ENCODE data around the gene GABBR2.

The GABBR2 gene

DNA sequence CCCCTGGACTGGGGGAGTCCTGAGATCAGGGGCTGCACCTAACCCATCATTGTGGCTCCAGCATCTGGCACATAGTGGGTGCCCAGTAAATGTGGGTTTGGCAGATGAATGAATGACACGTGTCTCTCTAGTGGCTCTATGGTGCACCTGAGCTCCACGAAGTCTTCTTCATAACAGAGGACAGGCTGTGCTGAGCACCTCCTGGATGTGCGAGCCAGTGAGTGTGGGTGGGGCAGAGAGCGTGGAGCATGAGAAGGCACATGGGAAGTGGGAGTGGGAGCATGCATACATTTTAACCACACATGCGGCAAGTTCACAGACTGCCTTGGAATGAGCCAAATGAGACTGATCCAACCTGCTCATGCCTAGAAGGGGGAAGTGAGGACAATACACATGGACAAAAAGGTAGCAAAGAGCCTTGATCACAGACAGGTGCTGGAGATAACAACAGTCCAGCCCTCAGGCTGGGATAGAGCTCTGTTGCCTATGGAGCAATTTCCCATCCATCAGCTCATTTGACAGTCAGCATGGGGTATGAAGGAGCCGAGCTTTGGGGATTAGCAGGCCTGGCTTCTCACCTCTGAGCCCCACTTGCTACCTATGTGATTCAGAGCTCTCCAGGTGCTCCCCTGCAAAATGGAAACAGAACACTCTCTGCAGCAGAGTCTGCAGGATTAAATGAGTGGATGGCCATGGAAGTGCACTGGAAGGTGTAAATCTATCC, 377.0 kb downstream of the GABBR2 start:
- DNase-seq = no peak

DNA sequence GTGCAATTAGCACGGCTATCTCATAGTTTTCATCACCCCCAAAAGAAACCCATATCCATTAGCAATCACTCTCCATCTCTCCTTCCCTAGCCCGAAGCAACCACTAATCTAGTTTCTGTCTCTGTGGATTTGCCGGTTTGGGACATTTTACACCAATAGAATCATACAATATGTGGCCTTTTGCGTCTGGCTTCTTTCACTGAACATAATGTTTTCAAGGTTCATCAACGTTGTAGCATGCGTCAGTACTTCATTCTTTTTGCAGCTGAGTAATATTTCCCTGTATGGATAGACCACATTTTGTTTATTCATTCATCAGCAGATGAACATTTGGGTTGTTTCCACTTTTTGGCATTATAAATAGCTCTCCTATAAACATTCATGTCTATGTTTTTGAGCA, 377.9 kb downstream of the GABBR2 start:
- no peak for DNase-seq

DNA sequence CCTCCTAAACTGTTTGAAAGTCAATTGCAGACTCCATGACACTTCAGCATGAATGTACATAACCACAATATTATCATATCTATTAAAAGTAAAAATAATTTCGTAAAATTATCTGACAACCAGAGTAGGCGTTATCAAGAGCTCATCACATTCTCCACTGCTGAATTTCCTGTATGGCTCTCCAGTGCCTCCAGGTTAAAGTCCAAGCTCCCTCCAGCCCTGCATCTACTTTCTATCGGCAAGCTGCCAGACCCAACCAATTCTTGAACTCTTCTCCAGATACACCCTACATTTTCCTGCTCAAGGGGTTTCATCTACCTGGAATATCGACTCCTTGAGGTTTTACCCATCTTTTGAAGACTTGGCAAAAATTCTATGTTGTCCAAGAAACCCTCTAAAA, 378.8 kb downstream of the GABBR2 start:
- no peak for DNase-seq

DNA sequence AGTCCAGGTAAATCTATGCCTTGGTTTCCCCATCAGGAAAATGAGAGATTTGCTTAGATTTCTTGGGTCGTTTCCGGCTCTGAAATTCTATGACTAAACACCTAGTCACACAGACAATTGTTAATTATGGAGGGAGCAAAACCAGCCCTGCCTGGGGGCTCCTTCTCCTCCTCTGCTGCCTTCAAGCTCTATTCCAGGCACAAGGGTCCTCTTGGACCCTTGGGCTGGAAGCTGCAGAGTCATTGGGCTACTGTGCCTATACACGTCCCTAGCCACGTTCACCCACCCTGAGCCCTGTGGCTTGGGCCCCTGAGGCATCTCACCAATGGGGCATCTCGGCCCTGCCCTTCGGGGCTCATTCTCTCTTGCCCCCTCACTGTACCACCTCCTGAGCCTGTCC, 379.5 kb downstream of the GABBR2 start:
- DNase-seq = no peak

DNA sequence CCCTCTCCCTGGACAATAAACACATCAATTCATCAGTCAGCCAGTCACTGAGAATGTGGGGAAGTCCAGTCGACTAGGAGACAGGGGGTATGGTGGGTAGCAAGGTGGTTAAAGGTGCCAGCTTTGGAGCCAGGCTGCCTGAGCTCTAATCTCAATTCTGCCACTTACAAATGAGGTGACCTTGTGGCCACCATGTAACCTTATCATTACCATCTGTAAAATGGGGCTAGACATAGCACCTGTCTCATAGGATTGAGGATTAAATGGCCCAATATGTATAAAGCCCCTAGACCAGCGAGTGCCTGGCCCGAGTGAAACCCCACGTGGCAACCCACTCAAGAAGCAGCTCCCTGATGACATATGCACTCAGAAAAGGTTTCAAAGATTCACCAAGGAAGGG, 380.0 kb downstream of the GABBR2 start:
- no peak for DNase-seq

DNA sequence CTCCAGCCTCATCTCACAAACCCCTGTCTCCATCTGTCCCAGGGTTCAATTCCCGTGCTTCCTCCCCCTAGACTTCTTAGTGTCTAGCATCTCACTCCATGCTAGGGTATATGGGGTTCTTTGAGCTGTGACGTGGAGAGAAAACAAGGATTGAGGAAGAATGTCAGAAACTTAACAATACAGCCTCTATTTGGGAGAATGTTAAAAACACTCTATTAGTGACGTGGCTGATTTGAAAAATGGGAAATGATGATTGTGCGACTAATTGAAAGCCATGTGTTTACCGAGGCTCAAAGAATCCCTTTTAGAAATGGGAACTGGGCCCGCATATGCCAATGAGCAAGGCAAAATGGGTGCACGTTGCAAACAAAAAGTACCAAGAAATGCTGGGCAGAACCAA, 380.6 kb downstream of the GABBR2 start:
- no peak for DNase-seq

DNA sequence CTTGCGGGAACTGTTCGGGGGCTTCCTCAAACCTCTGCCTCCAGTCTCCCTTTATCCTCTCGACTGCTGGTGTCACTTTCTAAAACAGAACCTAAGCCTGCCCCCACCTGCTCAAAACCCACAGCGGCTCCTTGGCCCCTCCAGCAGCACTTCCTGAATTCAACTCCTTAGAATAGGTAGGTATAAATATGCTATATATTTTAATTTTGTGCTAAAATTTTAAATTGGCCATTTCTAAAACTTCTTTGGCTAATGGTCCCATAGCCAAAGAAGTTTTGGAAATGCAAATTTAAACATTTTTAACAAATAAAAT, 381.5 kb downstream of the GABBR2 start:
- DNase-seq = no peak

DNA sequence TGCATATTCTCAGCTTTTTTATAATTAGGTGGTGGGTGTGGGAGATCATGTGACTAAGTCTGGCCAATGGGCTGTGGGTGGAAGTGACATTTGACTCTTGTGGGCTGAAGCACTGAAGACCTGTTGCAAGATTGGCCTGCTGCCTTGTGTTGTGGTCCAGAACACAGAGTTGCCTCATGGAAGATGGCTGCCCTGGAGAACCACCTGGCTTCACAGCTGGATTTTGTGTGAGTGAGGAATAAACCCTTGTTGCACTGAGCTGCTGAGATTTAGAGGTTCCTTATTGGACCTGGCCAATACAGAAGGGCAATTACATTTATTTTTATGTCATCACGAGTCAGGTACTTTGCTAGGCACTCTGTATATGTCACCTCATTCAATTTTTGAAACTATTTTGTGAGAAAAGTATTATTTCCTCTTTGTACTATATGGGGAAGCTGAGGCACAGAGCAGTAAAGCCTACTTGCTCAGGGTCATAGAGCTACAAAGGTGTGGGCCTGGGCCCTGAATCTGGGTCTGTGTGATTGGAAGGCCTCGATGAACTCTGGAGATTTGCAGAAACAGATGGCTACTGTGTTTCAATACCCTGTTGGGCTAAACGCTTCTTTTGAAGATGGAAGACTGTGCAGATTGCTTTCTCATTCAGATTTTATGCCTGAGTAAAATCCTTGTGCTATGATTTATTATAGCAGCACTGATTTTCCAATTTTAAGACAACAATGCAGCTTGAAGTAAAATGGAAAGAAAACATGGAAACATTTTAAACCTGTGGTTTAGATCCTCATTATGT, 382.1 kb downstream of the GABBR2 start:
- DNase-seq = no peak

DNA sequence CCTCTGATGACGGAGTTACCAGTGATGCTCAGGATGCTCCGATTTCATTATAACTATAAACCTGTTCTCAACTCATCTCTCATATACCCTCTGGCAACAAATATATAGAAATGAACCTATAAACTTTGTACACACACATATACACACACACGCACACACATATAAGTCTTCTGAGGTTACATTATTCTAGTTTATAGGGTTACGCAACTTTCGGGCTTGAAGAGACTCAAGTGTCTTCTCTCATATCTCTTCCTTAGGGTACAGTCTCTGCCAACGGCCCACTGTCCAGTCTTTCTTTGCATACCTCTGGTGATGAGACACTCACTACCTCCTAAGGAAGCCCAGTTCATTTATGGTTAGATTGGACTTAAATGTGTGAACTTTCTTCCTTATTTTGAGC, 383.9 kb downstream of the GABBR2 start:
- no peak for DNase-seq

DNA sequence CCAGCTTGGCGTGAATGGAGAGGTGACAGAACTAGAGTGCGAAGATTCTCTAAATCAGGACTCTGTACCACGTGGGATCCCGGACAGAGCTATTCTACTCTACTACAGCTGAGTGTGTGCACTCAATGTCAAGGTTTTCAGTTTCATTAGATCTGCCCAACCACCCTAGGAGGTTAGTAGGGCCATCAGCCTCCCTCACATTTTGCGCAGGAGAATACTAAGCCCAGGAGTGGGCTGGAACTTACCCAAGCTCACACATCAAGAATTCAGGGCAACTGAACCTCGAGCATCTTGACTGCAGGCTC, 385.0 kb downstream of the GABBR2 start:
- DNase-seq = no peak

DNA sequence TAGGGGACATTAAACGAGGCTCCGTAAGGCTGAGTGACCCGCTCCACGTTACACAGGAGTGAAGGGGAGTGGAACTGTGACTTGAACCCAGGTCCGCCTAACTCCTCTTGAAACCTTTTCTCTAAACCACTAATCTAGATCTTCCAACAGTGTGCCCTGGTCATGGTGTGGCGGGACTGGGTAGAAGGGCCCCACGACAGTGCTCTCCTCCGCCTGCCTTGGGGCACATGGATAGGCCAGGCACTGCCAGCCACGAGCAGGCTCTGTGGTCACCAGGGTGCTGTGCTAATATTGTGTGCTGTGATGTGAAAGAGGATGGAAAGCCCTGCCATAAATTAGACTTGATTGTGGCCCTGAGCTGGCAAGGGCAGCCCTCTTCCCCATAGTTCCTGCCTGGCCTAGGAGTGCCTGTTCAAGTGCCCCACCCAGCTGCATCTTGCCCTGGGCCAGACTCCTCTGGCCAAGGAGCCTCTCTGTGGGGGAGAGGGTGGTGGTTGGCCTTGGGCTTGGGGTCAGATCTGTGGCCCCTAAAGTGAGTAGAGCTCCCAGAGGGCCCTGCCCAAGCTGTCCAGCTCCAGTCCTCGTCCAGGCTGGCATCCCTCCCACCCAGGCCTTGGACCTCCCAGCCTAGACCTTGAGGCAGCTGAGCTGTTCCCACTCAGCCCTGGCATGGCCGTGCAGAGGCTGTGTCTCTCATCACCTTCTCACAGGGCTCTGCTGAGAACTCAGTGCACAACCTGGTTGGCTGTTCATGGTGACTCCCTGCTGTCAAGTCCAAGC, 385.5 kb downstream of the GABBR2 start:
- no peak for DNase-seq

DNA sequence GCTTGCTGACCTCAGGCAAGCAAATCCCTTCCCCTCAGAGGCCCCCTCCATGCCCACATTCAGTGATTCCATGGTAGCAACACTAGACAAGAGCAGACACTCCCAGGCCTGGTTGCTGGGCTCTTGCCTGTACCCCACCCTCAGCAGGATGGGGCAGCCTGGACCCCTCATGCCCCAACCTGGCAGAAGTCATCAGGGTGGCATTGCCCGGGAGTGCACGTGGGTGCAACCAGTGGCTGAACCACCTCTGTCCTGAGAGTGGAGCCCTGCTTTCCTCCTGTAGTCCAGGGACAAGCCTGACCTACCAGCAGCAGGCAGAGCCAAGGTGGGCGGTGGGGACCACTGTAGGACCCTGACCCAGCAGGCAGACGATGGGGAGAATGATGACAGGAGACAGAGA, 387.5 kb downstream of the GABBR2 start:
- no peak for DNase-seq

DNA sequence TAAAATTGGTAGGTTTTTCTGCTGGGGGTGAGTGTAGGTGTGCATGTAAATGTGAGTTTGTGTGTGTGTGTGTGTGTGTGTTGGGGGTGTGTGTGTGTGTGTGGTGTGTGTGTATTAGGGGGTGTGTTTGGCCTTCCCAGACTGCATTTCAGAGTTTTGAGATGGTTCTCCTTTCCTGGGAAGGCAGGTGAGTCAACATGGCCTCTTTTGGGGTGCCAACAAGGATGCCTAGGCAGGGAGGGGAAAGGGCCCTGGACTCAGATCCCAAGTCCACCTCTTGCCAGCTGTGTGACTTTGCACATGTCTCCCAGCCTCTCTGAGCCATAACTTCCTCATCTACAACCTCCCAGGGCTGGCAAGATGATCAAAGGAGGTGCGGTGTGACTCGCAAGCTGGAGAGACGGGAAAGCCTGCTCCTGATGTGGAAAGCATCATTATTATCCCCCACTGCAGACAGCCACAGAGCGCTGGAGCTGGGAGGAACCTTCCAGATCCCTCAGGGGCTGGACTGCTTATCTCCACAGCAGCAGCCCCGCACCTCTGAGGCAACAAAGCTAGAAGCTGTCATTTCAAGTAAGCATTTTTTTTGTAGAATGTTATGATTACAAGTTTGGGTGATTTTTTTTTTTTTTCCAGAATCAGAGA, 389.8 kb downstream of the GABBR2 start:
- DNase-seq = no peak

DNA sequence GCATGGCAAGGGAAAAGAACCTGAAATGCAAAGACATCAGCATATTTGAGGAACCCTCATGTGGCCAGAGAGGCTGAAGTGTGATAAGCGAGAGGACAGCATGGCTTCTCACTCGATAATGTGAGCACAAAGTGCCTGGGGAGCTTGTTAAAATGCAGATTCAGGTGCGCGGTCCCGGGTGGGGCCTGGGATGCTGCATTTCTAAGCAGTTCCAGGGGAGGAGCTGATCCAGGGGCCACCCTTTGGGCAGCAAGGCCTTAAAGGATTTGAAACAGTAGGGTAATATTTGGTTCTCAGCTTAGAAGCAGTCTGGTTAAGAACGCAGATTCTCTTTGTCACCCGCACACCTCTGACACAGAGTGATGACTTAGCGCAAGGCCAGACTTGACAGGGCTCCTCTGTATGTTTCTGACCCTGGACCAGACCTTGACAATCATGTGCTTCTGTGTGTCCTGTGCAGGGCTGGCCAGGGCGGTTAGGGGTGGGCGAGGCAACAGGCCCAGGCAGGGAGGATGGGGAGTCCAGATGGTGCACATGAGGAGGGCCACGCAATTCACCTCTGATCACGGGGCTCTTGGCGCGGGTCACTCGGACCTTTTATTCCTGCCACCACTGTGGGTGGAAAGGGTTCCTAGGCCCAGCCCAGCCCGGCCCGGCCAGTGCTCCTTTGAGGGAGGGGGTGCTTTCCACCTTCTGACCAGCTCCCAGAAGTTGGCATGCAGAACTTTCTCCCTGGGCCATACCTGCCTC, 390.5 kb downstream of the GABBR2 start:
- no peak for DNase-seq

DNA sequence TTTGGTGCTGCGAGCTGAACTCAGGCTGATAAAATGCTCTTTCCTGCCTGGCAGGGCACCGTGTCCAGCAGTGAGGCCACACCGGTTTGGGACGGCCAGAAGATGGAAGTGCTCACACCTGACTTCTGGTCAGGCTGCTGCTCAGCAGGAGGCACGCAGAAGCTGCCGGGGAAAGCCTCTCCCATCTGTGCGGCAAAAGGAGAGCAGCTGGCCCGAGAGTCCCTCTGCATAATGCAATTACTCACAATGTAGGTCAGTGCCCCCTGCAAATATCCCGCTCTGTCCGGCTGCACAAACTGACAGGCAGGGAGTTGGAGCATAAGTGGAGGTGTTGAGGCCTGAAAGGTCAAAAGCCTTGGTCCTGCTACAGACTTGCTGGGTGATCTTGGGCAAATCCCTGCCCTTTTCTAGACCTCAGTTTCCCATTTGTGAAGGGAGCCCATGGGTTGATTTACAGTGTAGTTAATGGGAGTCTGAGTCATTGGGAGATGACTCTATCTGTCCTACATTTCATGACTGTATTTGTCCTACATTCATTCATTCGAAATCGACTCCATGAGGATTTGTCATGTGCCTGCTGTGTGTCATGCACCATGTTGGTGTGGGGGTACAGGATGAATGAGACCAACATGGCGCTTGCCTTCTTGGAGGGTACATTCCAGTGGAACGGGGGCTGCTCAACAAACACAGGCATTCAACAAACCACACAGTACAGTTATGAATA, 391.4 kb downstream of the GABBR2 start:
- DNase-seq = no peak

DNA sequence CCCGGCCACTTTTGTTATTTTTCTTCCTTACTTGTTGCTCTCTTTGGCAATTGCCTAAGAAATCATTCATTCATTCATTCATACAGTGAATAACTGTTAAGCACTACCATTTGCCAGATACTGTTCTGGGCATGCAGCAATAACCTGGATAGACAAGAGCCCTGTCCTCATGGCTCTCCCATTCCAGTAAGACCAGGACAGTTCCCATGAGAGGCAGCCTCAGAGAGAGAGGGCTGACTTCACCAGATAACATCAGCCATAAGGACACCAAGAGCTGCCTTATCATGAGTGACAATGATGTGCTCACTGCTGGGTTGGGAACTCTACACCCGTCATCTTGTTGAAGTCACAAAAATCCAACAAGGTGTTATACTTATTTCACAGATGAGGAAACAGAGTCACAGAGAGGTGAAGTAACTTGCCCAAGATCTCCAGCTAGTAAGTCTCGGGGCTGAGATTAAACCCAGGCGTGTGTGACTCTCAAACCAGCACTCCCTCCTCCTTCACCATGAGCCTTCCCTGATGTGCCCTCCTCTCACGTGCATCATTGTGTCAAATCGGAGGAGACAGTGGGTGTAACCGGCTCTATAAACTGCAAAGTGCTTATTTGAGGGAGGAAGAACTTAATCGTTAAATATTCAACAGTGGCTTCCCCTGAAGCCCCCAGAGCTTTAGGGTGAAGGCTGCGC, 392.1 kb downstream of the GABBR2 start:
- no peak for DNase-seq

DNA sequence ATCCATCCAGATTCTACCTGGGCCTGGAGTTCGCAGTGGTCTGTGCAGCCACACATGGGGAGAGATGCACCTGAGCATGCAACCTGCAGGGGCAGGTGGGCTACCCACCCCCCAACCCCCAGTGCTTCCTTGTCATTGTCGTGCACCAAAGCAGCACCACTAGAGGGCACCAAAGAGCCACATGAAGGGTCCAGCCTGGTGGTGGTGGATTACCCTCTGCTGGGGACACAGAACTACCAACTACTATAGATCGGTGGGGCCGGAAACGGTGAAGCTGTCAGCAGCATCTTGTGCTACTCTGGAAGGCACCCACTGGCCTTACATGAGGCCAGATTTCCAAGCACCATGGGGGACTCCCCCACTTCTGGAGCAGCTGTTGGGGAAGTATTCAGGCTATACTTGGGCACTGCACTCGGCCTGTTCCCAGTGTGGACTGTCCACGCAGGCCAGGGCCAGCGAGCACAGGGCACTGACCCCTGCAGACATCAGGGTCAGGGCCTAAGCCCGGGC, 393.1 kb downstream of the GABBR2 start:
- peak; percentile 82 to 86 for DNase-seq

DNA sequence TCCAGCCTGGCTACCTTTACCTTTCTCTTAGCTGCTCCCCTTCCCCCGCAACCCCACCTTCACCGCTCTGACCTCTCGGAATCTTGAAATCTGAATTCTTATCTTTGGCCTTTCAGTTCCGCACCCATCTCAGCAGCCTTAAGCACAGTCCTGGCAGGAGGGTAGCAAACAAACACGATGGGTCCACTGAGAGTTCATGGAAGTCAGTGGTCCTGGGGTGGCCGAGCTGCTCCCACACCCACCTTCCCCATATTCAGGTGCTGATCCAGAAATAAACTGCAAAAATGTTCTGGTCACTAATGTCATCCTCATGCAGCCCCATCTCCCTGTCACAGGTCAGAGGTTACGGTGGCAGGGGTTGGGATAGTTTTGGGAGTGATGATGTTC, 393.7 kb downstream of the GABBR2 start:
- DNase-seq = no peak

DNA sequence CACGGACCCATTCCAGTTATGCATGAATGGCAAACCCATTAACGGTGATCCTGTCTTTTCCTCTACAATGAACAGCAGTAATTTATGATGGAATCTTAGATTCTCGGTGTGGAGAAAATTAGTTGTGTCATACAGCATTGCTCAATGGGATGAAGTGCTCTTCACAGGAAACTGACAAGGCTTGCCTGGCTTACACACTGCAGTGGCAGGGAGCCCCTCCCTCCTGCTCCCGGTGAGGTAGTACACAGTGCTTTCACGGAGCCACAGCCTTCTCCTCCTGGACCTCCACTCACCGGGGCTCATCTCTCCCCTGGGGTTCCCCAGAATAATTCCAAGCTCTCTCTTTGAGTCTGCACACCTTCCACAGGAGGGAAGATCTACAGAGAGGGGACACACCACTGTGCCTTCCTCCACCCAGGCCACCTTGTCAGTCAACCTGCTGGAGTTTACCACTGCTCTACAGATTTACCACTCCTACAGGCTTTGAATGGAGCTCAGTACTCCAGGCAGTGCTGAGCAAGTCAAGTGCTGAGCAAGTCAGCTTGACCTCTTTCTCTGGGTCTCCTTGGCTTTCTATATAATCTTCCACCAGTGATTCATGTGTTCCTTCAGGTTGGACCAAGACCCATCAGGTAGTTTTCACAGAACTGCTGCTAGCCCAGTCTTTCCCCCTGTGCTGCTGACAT, 394.2 kb downstream of the GABBR2 start:
- no peak for DNase-seq

DNA sequence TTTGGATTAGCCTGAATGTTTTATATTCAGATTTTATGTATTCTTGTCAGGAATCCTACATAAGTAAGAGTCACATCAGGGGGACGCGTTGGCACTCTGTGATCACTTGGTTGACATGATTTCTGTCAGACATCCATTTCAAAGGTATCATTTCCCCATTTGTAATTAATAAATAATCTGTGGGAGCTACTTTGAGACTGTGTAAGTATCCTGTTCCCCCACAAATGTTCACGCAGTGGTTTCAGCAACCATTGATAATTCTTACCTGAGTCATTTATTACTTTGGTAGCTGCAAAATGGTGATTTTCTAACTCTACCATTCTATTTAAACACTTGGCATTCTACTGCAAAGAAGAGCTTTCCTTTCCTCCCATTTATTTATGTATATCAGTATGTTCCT, 396.4 kb downstream of the GABBR2 start:
- DNase-seq = no peak

DNA sequence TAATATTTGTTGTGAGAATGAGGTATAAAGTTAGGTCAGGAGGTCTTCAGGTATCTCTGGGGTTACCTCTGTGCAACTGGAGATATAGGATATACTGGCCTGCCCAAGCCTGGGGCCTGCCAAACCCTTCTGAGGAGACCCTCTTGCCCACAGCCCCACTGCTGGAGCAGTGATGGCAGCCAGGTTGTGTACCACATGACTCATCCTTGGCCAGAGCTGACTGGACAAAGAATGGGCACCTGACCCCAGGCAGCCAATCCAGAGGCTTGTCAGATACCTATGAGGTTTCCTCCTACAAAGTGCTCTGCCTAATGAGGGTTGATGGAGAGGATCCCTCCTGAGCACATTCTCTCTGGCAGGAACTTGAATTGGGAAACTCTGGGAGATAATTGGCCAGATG, 397.2 kb downstream of the GABBR2 start:
- DNase-seq = no peak

Data from activated CD4-positive, alpha-beta T cell treated with anti-CD3 and anti-CD28 coated beads, Interleukin-2, amount 50 U/mL, for 48 hours (primary cell).